GM18873 (cell line): Measurements from ENCODE around the gene ULBP2.
"Not testable (repeated sequence)": the region's sequence is repeated elsewhere in the genome, so short reads cannot be mapped to it uniquely, and the experiment has no call there.

ENCODE experiments used
- ATAC-seq: cut with Tn5 transposase; IDR thresholded peaks from one replicate; pipeline ENCODE4 v1.9.1; 2021; ENCODE audit warnings: mild to moderate bottlenecking, moderate library complexity, moderate number of reproducible peaks; ENCODE audit not compliant: unreplicated experiment, low FRiP score

ULBP2 gene

DNA sequence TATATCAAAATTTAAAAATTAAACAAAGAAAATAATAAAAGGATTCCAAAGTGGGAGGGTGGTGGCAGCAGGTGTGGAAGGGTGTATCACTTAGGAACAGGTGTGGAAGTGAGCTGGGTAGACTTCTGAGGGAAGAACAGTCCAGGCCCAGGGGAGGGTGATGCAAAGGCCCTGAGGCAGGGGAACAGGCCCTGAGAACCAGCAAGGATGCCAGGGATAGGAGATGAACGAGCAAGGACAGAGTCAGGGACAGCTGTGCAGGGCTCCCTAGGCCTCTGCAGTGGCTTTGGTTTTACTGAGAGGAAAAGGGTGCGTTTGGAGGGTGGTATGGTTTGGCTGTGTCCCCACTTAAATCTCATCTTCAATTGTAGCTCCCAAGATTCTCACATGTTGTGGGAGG, 34.5 kb upstream of the ULBP2 start:
- no peak for ATAC-seq

GRCh38 chr6:149908480-149908879, 33.3 kb upstream of the ULBP2 start:
- not testable (repeated sequence) for ATAC-seq

GRCh38 chr6:149909701-149910470, 31.9 kb upstream of the ULBP2 start:
- no peak for ATAC-seq

GRCh38 chr6:149910721-149911151, 31.1 kb upstream of the ULBP2 start:
- no peak for ATAC-seq

DNA sequence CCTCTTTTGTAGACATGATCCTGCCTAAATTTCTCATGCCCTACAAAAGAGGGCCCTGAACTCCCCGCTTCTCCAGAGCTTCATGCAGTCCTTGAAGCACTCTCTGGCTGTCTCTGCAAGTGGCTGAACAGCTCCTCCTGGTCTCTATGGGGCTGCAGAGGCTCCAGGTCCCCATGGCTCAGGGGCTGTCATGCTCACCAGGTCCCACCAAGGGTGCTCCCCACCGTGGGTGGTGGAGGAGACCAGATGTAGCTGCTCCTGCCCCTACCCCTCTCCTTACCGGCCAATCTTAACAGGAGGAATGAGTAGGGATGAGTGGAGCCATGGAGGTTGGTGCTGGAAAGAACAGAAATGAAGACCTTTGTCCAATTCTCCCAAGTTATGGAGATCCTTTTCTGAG, 29.1 kb upstream of the ULBP2 start:
- ATAC-seq, result not testable (repeated sequence)

DNA sequence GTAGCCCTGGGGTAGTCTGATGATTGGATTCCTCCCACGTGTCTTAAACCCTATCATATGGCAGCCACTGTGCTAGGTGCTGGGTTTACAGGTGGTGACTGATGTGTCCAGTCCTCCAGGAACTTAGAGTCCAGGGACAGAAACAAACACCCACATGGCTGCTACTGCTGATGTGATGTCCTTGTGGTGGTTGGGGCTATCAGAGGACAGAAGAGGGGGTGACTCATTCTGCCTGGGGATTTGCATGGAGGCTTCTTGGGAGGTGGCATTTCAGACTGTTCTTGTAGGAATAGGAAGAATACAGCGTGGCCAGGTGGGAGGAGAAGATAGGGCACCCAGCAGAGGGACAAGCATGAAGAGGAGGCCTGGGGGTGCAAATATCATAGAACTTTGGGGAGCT, 28.7 kb upstream of the ULBP2 start:
- ATAC-seq, result no peak

DNA sequence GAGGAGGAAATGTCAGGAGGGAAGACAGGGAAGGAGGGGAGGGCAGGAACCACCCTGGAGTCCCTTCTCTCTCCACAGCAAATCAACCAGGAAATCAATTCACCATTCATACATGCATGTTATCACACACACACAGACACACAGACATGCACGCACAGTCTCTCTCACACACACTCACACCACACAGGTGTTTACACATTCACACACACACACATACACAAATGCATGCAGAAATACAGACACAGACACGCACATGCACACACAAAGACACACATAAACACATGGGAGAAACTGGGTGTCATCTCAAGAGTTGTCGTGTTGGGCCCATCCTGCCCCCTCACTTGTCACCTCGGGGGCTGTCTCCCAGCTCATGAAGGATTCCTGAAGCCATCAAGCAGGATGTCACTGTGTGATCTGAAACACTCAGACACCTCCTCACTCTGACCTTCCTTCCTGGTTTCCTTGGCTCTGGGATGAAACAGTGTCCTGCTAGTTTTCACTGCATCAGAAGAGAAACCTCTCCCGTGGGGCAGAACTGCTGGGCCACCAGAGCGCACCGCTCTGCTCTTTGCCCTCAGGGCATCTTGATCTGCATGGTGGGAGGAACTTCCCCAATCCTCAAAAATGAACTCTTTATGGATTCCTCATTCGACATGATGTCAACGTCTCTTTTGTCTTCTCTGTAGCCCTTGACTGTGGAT, 28.1 kb upstream of the ULBP2 start:
- ATAC-seq, result no peak

GRCh38 chr6:149915970-149916865, 25.6 kb upstream of the ULBP2 start:
- no peak for ATAC-seq

DNA sequence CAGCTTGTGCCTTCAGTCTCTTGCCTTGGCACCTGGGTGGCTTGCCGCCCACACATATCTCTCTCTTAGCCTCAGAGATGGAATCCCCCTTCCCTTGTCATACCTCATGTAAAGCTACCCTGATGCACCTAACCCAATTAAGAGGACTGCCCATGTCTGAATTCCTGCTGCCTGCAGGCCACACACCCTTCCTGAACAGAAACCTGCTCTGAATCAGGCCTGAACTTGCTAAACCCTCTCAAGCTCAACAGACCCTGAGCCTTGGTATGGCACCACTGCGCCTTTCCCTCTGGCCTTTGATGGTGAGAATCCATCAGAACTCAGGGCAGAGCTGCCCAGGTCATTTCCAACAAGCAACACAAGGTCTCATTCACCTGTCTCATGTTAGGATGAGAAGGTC, 24.1 kb upstream of the ULBP2 start:
- ATAC-seq, result no peak

- ATAC-seq, result no peak
Measured at GRCh38 chr6:149918151-149918905, 23.5 kb upstream of the ULBP2 start.

- ATAC-seq, result not testable (repeated sequence)
Measured at GRCh38 chr6:149919126-149919833, 22.5 kb upstream of the ULBP2 start.

GRCh38 chr6:149919834-149920225, 22.0 kb upstream of the ULBP2 start:
- no peak for ATAC-seq

GRCh38 chr6:149921361-149921760, 20.5 kb upstream of the ULBP2 start:
- no peak for ATAC-seq

GRCh38 chr6:149922091-149922490, 19.7 kb upstream of the ULBP2 start:
- ATAC-seq, result not testable (repeated sequence)

GRCh38 chr6:149922642-149923326, 19.0 kb upstream of the ULBP2 start, which contains the start of gene RAET1G:
TSS of gene RAET1G (minus strand) at chr6:149923121. CDS start at chr6:149923010, 111 bp downstream.
- no peak for ATAC-seq

GRCh38 chr6:149923327-149923986, 18.4 kb upstream of the ULBP2 start:
- no peak for ATAC-seq

DNA sequence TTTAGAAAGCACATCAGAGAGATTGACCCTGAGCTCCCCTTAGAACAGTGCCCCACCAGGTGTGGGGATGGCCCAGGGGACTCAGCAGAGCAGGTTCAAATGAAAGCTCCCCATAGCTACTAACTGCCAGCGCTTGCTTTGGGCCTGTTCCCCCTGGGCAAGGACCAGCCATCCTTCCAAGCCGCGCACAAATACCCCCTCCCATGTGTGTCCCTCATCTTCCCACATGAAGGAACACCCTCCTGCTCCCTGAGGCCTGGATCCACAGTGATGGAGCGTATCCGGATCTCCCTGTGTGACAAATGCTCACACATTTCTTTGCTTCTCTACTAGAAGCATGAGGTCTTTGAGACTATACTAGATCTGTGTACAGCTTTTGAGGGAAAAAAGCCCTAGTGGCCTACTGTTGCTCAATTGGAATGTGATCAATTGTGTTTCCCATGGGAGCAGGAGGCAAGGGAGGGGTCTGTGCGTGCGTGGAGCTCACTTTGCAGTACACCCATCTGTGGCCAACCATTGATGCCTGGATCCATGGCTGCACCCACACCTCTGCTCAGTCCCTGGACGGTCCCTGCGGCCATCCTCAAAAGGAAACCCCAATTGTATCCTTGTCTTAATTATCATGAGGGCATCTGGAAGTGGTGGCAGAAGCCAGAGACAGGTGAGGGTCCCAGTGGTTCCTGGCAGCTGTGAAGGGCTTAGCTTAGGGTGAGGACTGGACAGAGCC, 17.4 kb upstream of the ULBP2 start:
- ATAC-seq, result no peak

DNA sequence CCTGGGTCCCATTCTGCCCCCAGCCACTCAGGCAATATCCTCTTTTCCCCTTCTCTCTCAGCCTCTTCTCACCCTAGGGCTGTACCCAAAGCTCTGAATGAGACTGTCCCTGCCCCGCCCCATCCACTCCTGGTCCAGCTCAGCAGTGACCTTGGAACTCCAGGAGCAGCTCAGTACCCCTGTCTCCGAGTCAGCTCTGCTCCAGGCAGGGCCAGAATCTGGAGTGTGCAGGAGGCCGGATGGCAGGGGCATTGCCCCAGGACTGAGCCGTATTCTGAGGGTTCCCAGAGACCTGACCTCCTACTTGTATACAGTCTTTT, 16.9 kb upstream of the ULBP2 start:
- no peak for ATAC-seq
